Endothelial cell of umbilical vein (primary cell): ENCODE data around the gene UBE3D. TPM values are rescaled to one million over a fixed set of nuclear protein-coding genes. Genes with fewer than 3 reads are reported as not detected.

Experiments
- BruUV-seq: library from RNA; stranded (reverse); fragments of 400-500 nt; replicated peaks from 2 replicates; lab custom pipeline; 2021; lab: Mats Ljungman, UMichigan
- CTCF ChIA-PET: fragments of 300-600, 350-600 bp; sonication (Branson Sonifier 250); formaldehyde crosslinking; loops from one replicate; lab custom pipeline; 2021; ENCODE audit warnings: antibody characterized with exemption, inconsistent platforms; lab: Charles Lee
- POLR2A ChIA-PET: fragments of 300-600, 350-600 bp; sonication (Branson Sonifier 250); formaldehyde crosslinking; loops from one replicate; lab custom pipeline; 2021; ENCODE audit warnings: antibody characterized with exemption, inconsistent platforms; lab: Charles Lee
- DNase-seq: peaks from one replicate; pipeline ENCODE4 v3.0.0-alpha.2; 2011; ENCODE audit warnings: low read depth, low spot score
- FAIRE-seq: peaks from 2 replicates; lab custom pipeline; 2011; peaks lifted over from hg19 to GRCh38; lab: Jason Lieb, UNC
- H2AFZ ChIP-seq: 2 replicates; pipeline ENCODE4 v1.6.0; 2012; ENCODE audit warnings: low read depth, low read length, control low read depth, inconsistent platforms
- H3K27ac ChIP-seq: 2 replicates; pipeline ENCODE4 v1.5.1; 2011; ENCODE audit warnings: low read depth, mild to moderate bottlenecking, control low read depth, low read length, moderate library complexity; ENCODE audit not compliant: insufficient read depth
- H3K27me3 ChIP-seq, 2 experiments: 2 replicates each; pipeline versions ENCODE4 v1.6.0 to v1.6.1; 2011; ENCODE audit warnings: low read length in 2 of 2, mixed read lengths in 1 of 2; ENCODE audit not compliant: control insufficient read depth in 2 of 2, insufficient read depth in 2 of 2
- H3K36me3 ChIP-seq, 2 experiments: 2 replicates in 1 of 2; 3 replicates in 1 of 2; pipeline ENCODE4 v1.5.1; 2011; ENCODE audit warnings: low read length in 2 of 2, mild to moderate bottlenecking in 1 of 2, moderate library complexity in 1 of 2; ENCODE audit not compliant: control insufficient read depth in 2 of 2, insufficient read depth in 2 of 2; ENCODE audit errors: extremely low read depth in 1 of 2
- H3K4me1 ChIP-seq: 3 replicates; pipeline ENCODE4 v1.5.1; 2011; ENCODE audit warnings: mild to moderate bottlenecking, low read length; ENCODE audit not compliant: control insufficient read depth, insufficient read depth; ENCODE audit errors: extremely low read depth
- H3K4me2 ChIP-seq: 2 replicates; pipeline ENCODE4 v1.6.1; 2011; ENCODE audit warnings: low read length, control low read depth, mixed read lengths; ENCODE audit not compliant: insufficient read depth
- H3K4me3 ChIP-seq, 3 experiments: fragments of 200-600 bp in 1 of 3; sonication (generic), shearing (Covaris generic) in 1 of 3; replicated peaks in 1 of 3; 2 replicates each; pipeline ENCODE4 v1.5.1; 2011 to 2016; ENCODE audit warnings: control low read depth in 3 of 3, low read length in 3 of 3, mild to moderate bottlenecking in 2 of 3, inconsistent platforms in 1 of 3, low read depth in 1 of 3, moderate library complexity in 1 of 3; ENCODE audit not compliant: insufficient read depth in 1 of 3
- H3K79me2 ChIP-seq: 2 replicates; pipeline ENCODE4 v1.6.0; 2012; ENCODE audit warnings: low read length, inconsistent platforms; ENCODE audit not compliant: control insufficient read depth, insufficient read depth
- H3K9ac ChIP-seq: replicated peaks from 2 replicates; pipeline ENCODE3; 2011; ENCODE audit warnings: low read length, control low read depth; ENCODE audit not compliant: insufficient read depth; ENCODE audit errors: extremely low read depth
- H3K9me1 ChIP-seq: replicated peaks from 3 replicates; pipeline ENCODE4 v1.6.0; 2011; ENCODE audit warnings: mild to moderate bottlenecking, low read length; ENCODE audit not compliant: control insufficient read depth, insufficient read depth; ENCODE audit errors: extremely low read depth
- H3K9me3 ChIP-seq: replicated peaks from 2 replicates; pipeline ENCODE4 v1.5.1; 2012; ENCODE audit warnings: low read length, inconsistent platforms; ENCODE audit not compliant: control insufficient read depth, insufficient read depth
- H4K20me1 ChIP-seq: replicated peaks from 2 replicates; pipeline ENCODE3; 2011; ENCODE audit warnings: mild to moderate bottlenecking, low read length; ENCODE audit not compliant: control insufficient read depth, insufficient read depth; ENCODE audit errors: extremely low read depth
- EZH2 ChIP-seq: IDR thresholded peaks from 2 replicates; pipeline ENCODE4 v1.6.1; 2012; ENCODE audit warnings: borderline replicate concordance, low read depth, mild to moderate bottlenecking, moderate library complexity, low read length, inconsistent platforms; ENCODE audit not compliant: severe bottlenecking
- FOS ChIP-seq: IDR thresholded peaks from 2 replicates; pipeline ENCODE4 v1.6.1; 2011; ENCODE audit warnings: mild to moderate bottlenecking, low read length, moderate library complexity, borderline replicate concordance; ENCODE audit not compliant: insufficient read depth
- GATA2 ChIP-seq: IDR thresholded peaks from 2 replicates; pipeline ENCODE4 v1.7.0; 2011; ENCODE audit warnings: low read depth, mild to moderate bottlenecking, moderate library complexity, mixed read lengths, low read length; ENCODE audit not compliant: insufficient read length, insufficient read depth
- JUN ChIP-seq: IDR thresholded peaks from 2 replicates; pipeline ENCODE4 v1.6.1; 2011; ENCODE audit warnings: borderline replicate concordance, low read depth; ENCODE audit not compliant: insufficient read length, insufficient read depth
- MAX ChIP-seq: IDR thresholded peaks from 2 replicates; pipeline ENCODE4 v1.6.1; 2011; ENCODE audit not compliant: insufficient read depth, insufficient read length
- POLR2AphosphoS5 ChIP-seq: IDR thresholded peaks from 2 replicates; pipeline ENCODE4 v1.6.1; 2012; ENCODE audit warnings: low read depth, mild to moderate bottlenecking, control low read depth, low read length, moderate library complexity; ENCODE audit not compliant: insufficient read depth
- dilution Hi-C: fragments of 300-500 bp; cut with MboI; formaldehyde crosslinking; loops from one replicate; pipeline ENCODE4 v1.15.0; 2019; ENCODE audit warnings: low sequenced_read_pairs; ENCODE audit not compliant: extremely low pct_ligation_motif_present
- intact Hi-C: fragments of 100-400 bp; cut with micrococcal nuclease; formaldehyde crosslinking; loops from one replicate; pipeline ENCODE4 v1.10.0; 2022
- polyA plus RNA-seq, 4 experiments: library from polyadenylated mRNA; depleted of rRNA in 3 of 4; stranded (reverse) in 3 of 4; unstranded in 1 of 4; fragments of >200 nt; gene quantifications; 2 replicates each; pipeline versions ENCODE4 v1.2.1 to v1.2.3, GENCODE V29; 2011 to 2012; ENCODE audit warnings: missing spikeins in 1 of 4
- total RNA-seq: library from RNA; stranded (reverse); gene quantifications from 2 replicates; pipeline ENCODE4 v1.2.3, GENCODE V29; 2021
- TF ChIP-seq, protein P1 (sequence below), 2 donors: IDR thresholded peaks; 1 replicate in 1 of 2; 2 replicates in 1 of 2; pipeline ENCODE4 v1.5.1; 2011; ENCODE audit warnings: low read length in 2 of 2, mild to moderate bottlenecking in 2 of 2, moderate library complexity in 2 of 2, control low read depth in 1 of 2, inconsistent platforms in 1 of 2, low read depth in 1 of 2; ENCODE audit not compliant: insufficient read depth in 1 of 2; ENCODE audit errors: extremely low read depth in 1 of 2

UBE3D gene
- total and polyA plus RNA-seq, 2 donors (not counting 3 experiments of a cell fraction or from before 2014, with no cell fraction given): 1.9 to 6.2 TPM

- Histone ChIP-seq H3K27ac (no peak overlapping the region), H4K20me1 (no peaks in the 10 kb centered on the region), H3K9ac (no peak overlapping the region), H2AFZ (no peak overlapping the region), H3K36me3 (no peaks in the 10 kb centered on the region), H3K9me1 (no peaks in the 10 kb centered on the region), H3K4me3 (no peak overlapping the region), H3K27me3 (no peaks in the 10 kb centered on the region), H3K4me2 (no peak overlapping the region), H3K79me2 (no peaks in the 10 kb centered on the region), H3K9me3 (no peaks in the 10 kb centered on the region), H3K4me1 (no peaks in the 10 kb centered on the region)
- dilution Hi-C loops: no loop called here
- intact Hi-C loops: no loop called here
- no TSS peak for BruUV-seq
- ChIA-PET CTCF (interaction anchor here (1.0 kb wide), 1 partner anchor 48 kb away, joined by 3 read pairs; the partner anchor contains the start of gene UBE3D), POLR2A (no interaction called here)
- FAIRE-seq (no peak), DNase-seq (peak; percentile 24)
- TF ChIP-seq JUN: no peak
- TF ChIP-seq, protein P1, sequence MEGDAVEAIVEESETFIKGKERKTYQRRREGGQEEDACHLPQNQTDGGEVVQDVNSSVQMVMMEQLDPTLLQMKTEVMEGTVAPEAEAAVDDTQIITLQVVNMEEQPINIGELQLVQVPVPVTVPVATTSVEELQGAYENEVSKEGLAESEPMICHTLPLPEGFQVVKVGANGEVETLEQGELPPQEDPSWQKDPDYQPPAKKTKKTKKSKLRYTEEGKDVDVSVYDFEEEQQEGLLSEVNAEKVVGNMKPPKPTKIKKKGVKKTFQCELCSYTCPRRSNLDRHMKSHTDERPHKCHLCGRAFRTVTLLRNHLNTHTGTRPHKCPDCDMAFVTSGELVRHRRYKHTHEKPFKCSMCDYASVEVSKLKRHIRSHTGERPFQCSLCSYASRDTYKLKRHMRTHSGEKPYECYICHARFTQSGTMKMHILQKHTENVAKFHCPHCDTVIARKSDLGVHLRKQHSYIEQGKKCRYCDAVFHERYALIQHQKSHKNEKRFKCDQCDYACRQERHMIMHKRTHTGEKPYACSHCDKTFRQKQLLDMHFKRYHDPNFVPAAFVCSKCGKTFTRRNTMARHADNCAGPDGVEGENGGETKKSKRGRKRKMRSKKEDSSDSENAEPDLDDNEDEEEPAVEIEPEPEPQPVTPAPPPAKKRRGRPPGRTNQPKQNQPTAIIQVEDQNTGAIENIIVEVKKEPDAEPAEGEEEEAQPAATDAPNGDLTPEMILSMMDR (IDR thresholded peaks at IDR 0.05; ENCODE audit: extremely low read depth in 1 of 2, insufficient read depth in 1 of 2, low read depth in 1 of 2, low read length in 2 of 2): no peak
- TF ChIP-seq MAX: no peak
- TF ChIP-seq EZH2: no peak
- TF ChIP-seq POLR2AphosphoS5: no peak
- TF ChIP-seq FOS: no peak
- TF ChIP-seq GATA2: no peak
These were observed 48.5 kb upstream of the UBE3D start for GRCh38 chr6:83114164-83114563.
